ENCODE measurements around the gene PRKCZ.

- TF ChIP-seq, protein P1, sequence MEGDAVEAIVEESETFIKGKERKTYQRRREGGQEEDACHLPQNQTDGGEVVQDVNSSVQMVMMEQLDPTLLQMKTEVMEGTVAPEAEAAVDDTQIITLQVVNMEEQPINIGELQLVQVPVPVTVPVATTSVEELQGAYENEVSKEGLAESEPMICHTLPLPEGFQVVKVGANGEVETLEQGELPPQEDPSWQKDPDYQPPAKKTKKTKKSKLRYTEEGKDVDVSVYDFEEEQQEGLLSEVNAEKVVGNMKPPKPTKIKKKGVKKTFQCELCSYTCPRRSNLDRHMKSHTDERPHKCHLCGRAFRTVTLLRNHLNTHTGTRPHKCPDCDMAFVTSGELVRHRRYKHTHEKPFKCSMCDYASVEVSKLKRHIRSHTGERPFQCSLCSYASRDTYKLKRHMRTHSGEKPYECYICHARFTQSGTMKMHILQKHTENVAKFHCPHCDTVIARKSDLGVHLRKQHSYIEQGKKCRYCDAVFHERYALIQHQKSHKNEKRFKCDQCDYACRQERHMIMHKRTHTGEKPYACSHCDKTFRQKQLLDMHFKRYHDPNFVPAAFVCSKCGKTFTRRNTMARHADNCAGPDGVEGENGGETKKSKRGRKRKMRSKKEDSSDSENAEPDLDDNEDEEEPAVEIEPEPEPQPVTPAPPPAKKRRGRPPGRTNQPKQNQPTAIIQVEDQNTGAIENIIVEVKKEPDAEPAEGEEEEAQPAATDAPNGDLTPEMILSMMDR (IDR thresholded peaks at IDR 0.05; ENCODE audit: insufficient read depth, low read length) = no peak
- no peak for TF ChIP-seq REST (IDR thresholded peaks at IDR 0.05; ENCODE audit: insufficient replicate concordance, low read depth)
- TF ChIP-seq POLR2AphosphoS5 (IDR thresholded peaks at IDR 0.05; ENCODE audit: low read depth) = no peak
These were observed 127.8 kb downstream of the PRKCZ start for GRCh38 chr1:2177946-2178538.

Measured in HL-60 (cell line).